Activated T-helper 1 cell treated with anti-CD3 and anti-CD28 coated beads, Interleukin-12 subunit alpha, Interleukin-12 subunit beta, Interleukin-2, Interleukin-4 antibody, amounts not matched to agents 30 ng/mL and 10 ng/mL and 1 ng/mL, durations not matched to agents 14 hours and 24 hours and 36 hours (primary cell): ENCODE data around the gene ESF1. TPM values are rescaled to one million over a fixed set of nuclear protein-coding genes. Genes with fewer than 3 reads are reported as not detected.

Source experiments
- DNase-seq: peaks from one replicate; pipeline ENCODE4 v3.0.0; 2021; ENCODE audit warnings: low spot score
- H3K27ac Mint-ChIP-seq: one replicate; pipeline ENCODE4 v1.8.0; 2021; ENCODE audit warnings: mild to moderate bottlenecking, mixed read lengths
- H3K27me3 Mint-ChIP-seq: one replicate; pipeline ENCODE4 v1.8.0; 2022; ENCODE audit warnings: mild to moderate bottlenecking, moderate library complexity, mixed read lengths; ENCODE audit not compliant: insufficient read depth
- H3K36me3 Mint-ChIP-seq: one replicate; pipeline ENCODE4 v1.8.0; 2021; ENCODE audit warnings: low read depth, mixed read lengths
- H3K4me1 Mint-ChIP-seq: one replicate; pipeline ENCODE4 v1.8.0; 2021; ENCODE audit warnings: low read depth, mixed read lengths
- H3K4me3 Mint-ChIP-seq: one replicate; pipeline ENCODE4 v1.8.0; 2021; ENCODE audit warnings: mild to moderate bottlenecking, moderate library complexity, mixed read lengths
- H3K9me3 Mint-ChIP-seq: one replicate; pipeline ENCODE4 v1.8.0; 2021; ENCODE audit warnings: mixed read lengths
- intact Hi-C: fragments of 100-400 bp; cut with micrococcal nuclease; formaldehyde crosslinking; loops from one replicate; pipeline ENCODE4 v1.15.1; 2024
- total RNA-seq: library from RNA; stranded (reverse); gene quantifications from 2 replicates; pipeline ENCODE4 v1.2.3, GENCODE V29; 2022

ESF1 gene
- total RNA-seq, 1 donor from 2014 or later, result 30.3 TPM

DNA sequence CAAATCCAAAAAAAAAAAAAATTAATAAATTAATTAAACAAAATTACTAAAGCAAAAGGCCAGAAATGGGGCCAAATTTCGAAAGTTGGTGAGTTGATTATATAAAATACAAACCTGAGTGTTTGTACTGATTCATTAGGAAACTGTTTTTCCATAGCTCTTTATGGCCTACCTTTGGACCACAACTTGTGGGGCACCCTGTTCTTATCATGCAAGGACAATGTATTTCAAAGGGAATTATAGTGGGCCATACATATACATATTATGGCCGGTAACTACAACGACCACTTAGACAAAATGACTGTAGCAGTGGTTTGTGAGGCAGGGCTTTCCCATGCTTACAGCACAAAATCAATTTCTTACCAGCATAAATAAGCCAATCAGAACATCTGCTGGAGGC, 69.5 kb downstream of the ESF1 start:
- no peak for DNase-seq
- Mint-ChIP-seq H3K4me3 (no peak overlapping the region), H3K27me3 (no peaks in the 10 kb centered on the region), H3K27ac (no peak overlapping the region), H3K4me1 (peaks cover 5% of the 10 kb centered on the region), H3K36me3 (peaks cover 33% of the 10 kb centered on the region), H3K9me3 (no peaks in the 10 kb centered on the region)
- intact Hi-C loops, result loop anchor here (5.0 kb wide), 1 partner anchor 78 kb away; the partner anchor contains the start of gene TASP1

- H3K27me3 Mint-ChIP-seq, result peaks cover 10% of the 10 kb centered on the region
- H3K36me3 Mint-ChIP-seq, result peaks cover 11% of the 10 kb centered on the region
- H3K4me1 Mint-ChIP-seq, result no peaks in the 10 kb centered on the region
- intact Hi-C loops, result no loop called here
- H3K4me3 Mint-ChIP-seq, result no peak overlapping the region
- DNase-seq, result no peak
- H3K27ac Mint-ChIP-seq, result no peak overlapping the region
- no peaks in the 10 kb centered on the region for H3K9me3 Mint-ChIP-seq
Observed at GRCh38 chr20:13708234-13708633, 76.5 kb downstream of the ESF1 start.

DNA sequence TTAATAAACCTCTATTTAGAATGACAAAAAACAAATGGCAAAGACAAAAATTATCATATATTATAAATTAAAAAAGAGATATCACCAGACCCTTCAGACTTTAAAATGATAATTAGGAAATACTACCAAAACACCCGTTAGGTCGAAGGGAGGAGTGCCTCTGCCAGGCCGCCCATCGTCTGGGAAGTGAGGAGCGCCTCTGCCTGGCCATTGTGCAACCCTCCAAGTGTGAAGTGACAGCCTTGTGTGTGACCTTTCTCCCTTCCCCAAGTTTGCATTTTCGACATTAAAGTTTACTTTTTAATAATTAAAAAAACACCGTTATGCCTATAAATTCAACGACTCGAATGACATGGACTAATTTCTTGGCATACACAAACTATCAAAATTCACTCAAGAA, 81.5 kb downstream of the ESF1 start:
- H3K27me3 Mint-ChIP-seq, result peaks cover 13% of the 10 kb centered on the region
- no peak overlapping the region for H3K4me3 Mint-ChIP-seq
- intact Hi-C loops, result no loop called here
- no peaks in the 10 kb centered on the region for H3K9me3 Mint-ChIP-seq
- DNase-seq, result no peak
- H3K36me3 Mint-ChIP-seq, result no peaks in the 10 kb centered on the region
- H3K4me1 Mint-ChIP-seq, result no peaks in the 10 kb centered on the region
- H3K27ac Mint-ChIP-seq, result no peak overlapping the region

GRCh38 chr20:13701486-13701885, 83.2 kb downstream of the ESF1 start:
- H3K27ac Mint-ChIP-seq, result no peak overlapping the region
- no peaks in the 10 kb centered on the region for H3K9me3 Mint-ChIP-seq
- no peak overlapping the region for H3K4me3 Mint-ChIP-seq
- intact Hi-C loops, result no loop called here
- H3K36me3 Mint-ChIP-seq, result no peaks in the 10 kb centered on the region
- peaks cover 12% of the 10 kb centered on the region for H3K27me3 Mint-ChIP-seq
- no peak for DNase-seq
- H3K4me1 Mint-ChIP-seq, result no peaks in the 10 kb centered on the region

GRCh38 chr20:13700761-13701160, 84.0 kb downstream of the ESF1 start:
- H3K27me3 Mint-ChIP-seq, result peaks cover 9% of the 10 kb centered on the region
- no peaks in the 10 kb centered on the region for H3K4me1 Mint-ChIP-seq
- DNase-seq, result no peak

GRCh38 chr20:13694420-13695150, 90.1 kb downstream of the ESF1 start:
- no peaks in the 10 kb centered on the region for H3K4me1 Mint-ChIP-seq
- intact Hi-C loops, result no loop called here
- peaks cover 4% of the 10 kb centered on the region for H3K27me3 Mint-ChIP-seq
- H3K36me3 Mint-ChIP-seq, result no peaks in the 10 kb centered on the region
- H3K27ac Mint-ChIP-seq, result no peak overlapping the region
- no peak for DNase-seq
- H3K9me3 Mint-ChIP-seq, result no peaks in the 10 kb centered on the region
- H3K4me3 Mint-ChIP-seq, result no peak overlapping the region

More at GRCh38 chr20:13700761-13701160, 84.0 kb downstream of the ESF1 start:
- H3K27ac Mint-ChIP-seq, result no peak overlapping the region
- no peaks in the 10 kb centered on the region for H3K36me3 Mint-ChIP-seq
- H3K4me3 Mint-ChIP-seq, result no peak overlapping the region
- intact Hi-C loops, result no loop called here
- H3K9me3 Mint-ChIP-seq, result no peaks in the 10 kb centered on the region

GRCh38 chr20:13692802-13693736, 91.7 kb downstream of the ESF1 start:
- H3K4me3 Mint-ChIP-seq, result no peak overlapping the region
- no peaks in the 10 kb centered on the region for H3K4me1 Mint-ChIP-seq
- intact Hi-C loops, result no loop called here
- DNase-seq, result no peak
- H3K27ac Mint-ChIP-seq, result no peak overlapping the region
- H3K9me3 Mint-ChIP-seq, result no peaks in the 10 kb centered on the region
- no peaks in the 10 kb centered on the region for H3K36me3 Mint-ChIP-seq
- H3K27me3 Mint-ChIP-seq, result peaks cover 4% of the 10 kb centered on the region

GRCh38 chr20:13690943-13691342, 93.8 kb downstream of the ESF1 start:
- no peaks in the 10 kb centered on the region for H3K9me3 Mint-ChIP-seq
- intact Hi-C loops, result no loop called here
- no peaks in the 10 kb centered on the region for H3K4me1 Mint-ChIP-seq
- H3K36me3 Mint-ChIP-seq, result peaks cover 2% of the 10 kb centered on the region
- H3K4me3 Mint-ChIP-seq, result no peak overlapping the region
- H3K27me3 Mint-ChIP-seq, result peaks cover 5% of the 10 kb centered on the region
- no peak for DNase-seq
- no peak overlapping the region for H3K27ac Mint-ChIP-seq

GRCh38 chr20:13687815-13688214, 96.9 kb downstream of the ESF1 start:
- intact Hi-C loops, result no loop called here
- Mint-ChIP-seq H3K27ac (no peak overlapping the region), H3K4me1 (no peaks in the 10 kb centered on the region), H3K9me3 (no peaks in the 10 kb centered on the region), H3K27me3 (peaks cover 7% of the 10 kb centered on the region), H3K36me3 (peaks cover 2% of the 10 kb centered on the region), H3K4me3 (no peak overlapping the region)
- no peak for DNase-seq

GRCh38 chr20:13685623-13686022, 99.1 kb downstream of the ESF1 start:
- no peak overlapping the region for H3K27ac Mint-ChIP-seq
- H3K4me3 Mint-ChIP-seq, result no peak overlapping the region
- no peaks in the 10 kb centered on the region for H3K9me3 Mint-ChIP-seq
- intact Hi-C loops, result no loop called here
- H3K36me3 Mint-ChIP-seq, result peaks cover 2% of the 10 kb centered on the region
- peaks cover 5% of the 10 kb centered on the region for H3K27me3 Mint-ChIP-seq
- H3K4me1 Mint-ChIP-seq, result no peaks in the 10 kb centered on the region
- DNase-seq, result no peak

DNA sequence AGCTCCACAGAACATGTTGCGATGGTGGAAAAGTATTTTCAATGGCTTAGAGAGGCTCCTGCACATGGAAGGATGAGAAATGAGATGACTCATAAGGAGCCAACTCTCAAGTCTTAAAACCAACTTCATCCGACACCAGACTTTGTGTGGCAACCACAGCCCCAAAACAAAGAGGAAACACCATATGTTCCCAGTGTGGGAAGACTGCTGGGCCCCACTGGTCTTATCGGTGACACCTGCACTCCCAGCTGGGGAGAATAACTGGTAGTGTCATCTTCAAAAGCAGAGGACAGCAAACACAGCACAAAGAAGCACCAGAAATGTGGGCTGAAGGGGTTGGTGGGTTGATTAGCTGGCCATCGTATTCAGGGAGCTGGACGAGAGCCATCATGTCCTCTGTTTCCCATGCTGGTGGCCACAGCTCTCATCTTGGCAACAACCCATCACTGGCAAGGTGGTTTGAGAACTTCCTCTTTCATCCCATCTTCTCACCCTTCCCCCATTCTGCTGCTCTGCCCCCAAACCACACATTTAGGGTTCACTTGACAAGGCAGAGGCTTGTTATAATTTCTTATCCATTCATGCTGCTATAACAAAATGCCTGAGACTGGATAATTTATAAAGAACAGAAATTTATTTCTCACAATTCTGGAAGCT, 100.0 kb downstream of the ESF1 start:
- no peak overlapping the region for H3K4me3 Mint-ChIP-seq
- no peaks in the 10 kb centered on the region for H3K4me1 Mint-ChIP-seq
- no peak for DNase-seq
- no peaks in the 10 kb centered on the region for H3K9me3 Mint-ChIP-seq
- intact Hi-C loops, result no loop called here
- H3K36me3 Mint-ChIP-seq, result peaks cover 2% of the 10 kb centered on the region
- H3K27me3 Mint-ChIP-seq, result peaks cover 5% of the 10 kb centered on the region
- H3K27ac Mint-ChIP-seq, result no peak overlapping the region

- intact Hi-C loops, result no loop called here
- no peak overlapping the region for H3K4me3 Mint-ChIP-seq
Observed at GRCh38 chr20:13683833-13684232, 100.9 kb downstream of the ESF1 start.

More at GRCh38 chr20:13683833-13684232, 100.9 kb downstream of the ESF1 start:
- no peak overlapping the region for H3K27ac Mint-ChIP-seq
- no peak for DNase-seq
- no peaks in the 10 kb centered on the region for H3K9me3 Mint-ChIP-seq
- H3K4me1 Mint-ChIP-seq, result no peaks in the 10 kb centered on the region
- H3K36me3 Mint-ChIP-seq, result peaks cover 2% of the 10 kb centered on the region
- H3K27me3 Mint-ChIP-seq, result peaks cover 5% of the 10 kb centered on the region
